H1 (cell line): Measurements from ENCODE around the gene TIMM21. TPM values are rescaled to one million over a fixed set of nuclear protein-coding genes. Genes with fewer than 3 reads are reported as not detected.

Source experiments
- CTCF ChIA-PET: fragments of 300-600 bp; sonication (Branson Sonifier 250); formaldehyde crosslinking; loops from one replicate; lab custom pipeline; 2021; ENCODE audit not compliant: partially characterized antibody; lab: Charles Lee
- POLR2A ChIA-PET: fragments of 300-600 bp; sonication (Branson Sonifier 250); formaldehyde crosslinking; loops from one replicate; lab custom pipeline; 2021; ENCODE audit warnings: inconsistent platforms; ENCODE audit not compliant: partially characterized antibody; lab: Charles Lee
- DNase-seq, 2 experiments: peaks; one replicate each; pipeline versions ENCODE4 v3.0.0 to v3.0.0-alpha.2; 2010 to 2022; ENCODE audit warnings: low spot score in 2 of 2, low read depth in 1 of 2, mixed read lengths in 1 of 2
- FAIRE-seq: peaks from 2 replicates; lab custom pipeline; 2011; peaks lifted over from hg19 to GRCh38; lab: Jason Lieb, UNC
- H2AFZ ChIP-seq: 2 replicates; pipeline ENCODE4 v1.8.1; 2012; ENCODE audit warnings: low read length, inconsistent platforms
- H2AK5ac ChIP-seq: 2 replicates; pipeline ENCODE4 v1.6.1; 2013; ENCODE audit warnings: low read depth, low read length
- H2BK120ac ChIP-seq: replicated peaks from 2 replicates; pipeline ENCODE3; 2013; ENCODE audit warnings: low read depth, low read length, inconsistent platforms
- H2BK12ac ChIP-seq: 2 replicates; pipeline ENCODE4 v1.6.1; 2013; ENCODE audit warnings: low read depth, low read length
- H2BK15ac ChIP-seq: 2 replicates; pipeline ENCODE4 v1.6.1; 2013; ENCODE audit warnings: low read length
- H2BK20ac ChIP-seq: 2 replicates; pipeline ENCODE4 v1.6.1; 2013; ENCODE audit warnings: low read length
- H2BK5ac ChIP-seq: 2 replicates; pipeline ENCODE4 v1.6.1; 2013; ENCODE audit warnings: low read depth, low read length
- H3K14ac ChIP-seq: 2 replicates; pipeline ENCODE4 v1.6.1; 2013; ENCODE audit warnings: inconsistent platforms; ENCODE audit not compliant: insufficient read length
- H3K18ac ChIP-seq: 2 replicates; pipeline ENCODE4 v1.6.1; 2013; ENCODE audit warnings: low read length; ENCODE audit errors: extremely low read depth
- H3K23ac ChIP-seq: 2 replicates; pipeline ENCODE4 v1.6.1; 2013; ENCODE audit warnings: inconsistent platforms; ENCODE audit not compliant: insufficient read length
- H3K23me2 ChIP-seq: 2 replicates; pipeline ENCODE4 v1.6.1; 2013; ENCODE audit warnings: low read depth, low read length
- H3K27ac ChIP-seq: 2 replicates; pipeline ENCODE4 v1.6.1; 2011; ENCODE audit warnings: low read depth, low read length, inconsistent platforms
- H3K27me3 ChIP-seq, 4 experiments: replicated peaks in 1 of 4; 1 replicate in 1 of 4; 2 replicates in 3 of 4; pipeline versions ENCODE4 v1.6.1 to v1.8.1; 2011 to 2013; ENCODE audit warnings: low read length in 3 of 4, mild to moderate bottlenecking in 3 of 4, inconsistent platforms in 2 of 4, mixed read lengths in 2 of 4, moderate library complexity in 1 of 4; ENCODE audit not compliant: control insufficient read depth in 3 of 4, insufficient read depth in 3 of 4; ENCODE audit errors: extremely low read depth in 1 of 4
- H3K36me3 ChIP-seq, 4 experiments: 2 replicates each; pipeline versions ENCODE4 v1.6.1 to v1.8.1; 2011 to 2013; ENCODE audit warnings: mild to moderate bottlenecking in 4 of 4, low read length in 3 of 4, moderate library complexity in 2 of 4, control low read depth in 1 of 4, inconsistent platforms in 1 of 4; ENCODE audit not compliant: insufficient read depth in 4 of 4, control insufficient read depth in 2 of 4
- H3K4ac ChIP-seq: replicated peaks from 2 replicates; pipeline ENCODE3; 2013; ENCODE audit warnings: low read length, low read depth, mixed read lengths, inconsistent platforms; ENCODE audit not compliant: insufficient read length
- H3K4me1 ChIP-seq, 4 experiments: replicated peaks in 1 of 4; 1 replicate in 1 of 4; 2 replicates in 3 of 4; pipeline versions ENCODE4 v1.6.1 to v1.8.1; 2011 to 2013; ENCODE audit warnings: low read length in 3 of 4, inconsistent platforms in 2 of 4, mixed read lengths in 1 of 4; ENCODE audit not compliant: insufficient read depth in 4 of 4, control insufficient read depth in 3 of 4
- H3K4me2 ChIP-seq, 2 experiments: 2 replicates each; pipeline versions ENCODE4 v1.6.1 to v1.8.1; 2011 to 2013; ENCODE audit warnings: low read depth in 2 of 2, low read length in 2 of 2, control low read depth in 1 of 2, inconsistent platforms in 1 of 2, mild to moderate bottlenecking in 1 of 2; ENCODE audit not compliant: insufficient read depth in 1 of 2
- H3K4me3 ChIP-seq, 4 experiments: fragments of 200-600, 300-600 bp in 1 of 4; sonication (generic), shearing (Covaris generic), sonication (Bioruptor Twin) in 1 of 4; 2 replicates each; pipeline versions ENCODE4 v1.5.1 to v1.8.1; 2011 to 2016; ENCODE audit warnings: low read length in 4 of 4, low read depth in 3 of 4, control low read depth in 2 of 4, inconsistent platforms in 2 of 4, mild to moderate bottlenecking in 2 of 4, mixed read lengths in 1 of 4, moderate library complexity in 1 of 4; ENCODE audit not compliant: insufficient read depth in 2 of 4; ENCODE audit errors: extremely low read depth in 1 of 4
- H3K56ac ChIP-seq: replicated peaks from 2 replicates; pipeline ENCODE3; 2013; ENCODE audit warnings: low read depth, mild to moderate bottlenecking, mixed read lengths, low read length, inconsistent platforms; ENCODE audit not compliant: insufficient read length
- H3K79me1 ChIP-seq: 2 replicates; pipeline ENCODE4 v1.6.1; 2013; ENCODE audit warnings: low read depth, low read length, control low read depth
- H3K79me2 ChIP-seq, 2 experiments: 2 replicates each; pipeline versions ENCODE4 v1.6.1 to v1.8.1; 2012 to 2013; ENCODE audit warnings: low read length in 2 of 2, mild to moderate bottlenecking in 2 of 2, inconsistent platforms in 1 of 2; ENCODE audit not compliant: insufficient read depth in 2 of 2, control insufficient read depth in 1 of 2
- H3K9ac ChIP-seq, 4 experiments: replicated peaks in 1 of 4; 1 replicate in 1 of 4; 2 replicates in 3 of 4; pipeline versions ENCODE4 v1.6.1 to v1.8.1; 2011 to 2013; ENCODE audit warnings: low read depth in 3 of 4, low read length in 3 of 4, control low read depth in 2 of 4, mild to moderate bottlenecking in 2 of 4, moderate library complexity in 2 of 4, inconsistent platforms in 1 of 4; ENCODE audit errors: extremely low read depth in 1 of 4
- H3K9me3 ChIP-seq, 2 experiments: 2 replicates each; pipeline versions ENCODE4 v1.6.1 to v1.8.1; 2012 to 2013; ENCODE audit warnings: mild to moderate bottlenecking in 2 of 2, moderate library complexity in 2 of 2, control low read depth in 1 of 2, inconsistent platforms in 1 of 2, low read depth in 1 of 2, low read length in 1 of 2, mixed read lengths in 1 of 2; ENCODE audit not compliant: insufficient read depth in 2 of 2
- H4K20me1 ChIP-seq, 2 experiments: replicated peaks in 1 of 2; 2 replicates each; pipeline versions ENCODE3 to v1.8.1; 2011 to 2013; ENCODE audit warnings: inconsistent platforms in 2 of 2, low read length in 2 of 2, mild to moderate bottlenecking in 1 of 2; ENCODE audit not compliant: insufficient read depth in 2 of 2, control insufficient read depth in 1 of 2
- H4K5ac ChIP-seq: 2 replicates; pipeline ENCODE4 v1.6.1; 2013; ENCODE audit warnings: low read length, low read depth, mixed read lengths, inconsistent platforms; ENCODE audit not compliant: insufficient read length
- H4K8ac ChIP-seq: 2 replicates; pipeline ENCODE4 v1.8.0; 2013; ENCODE audit warnings: mild to moderate bottlenecking, moderate library complexity, low read length, inconsistent platforms; ENCODE audit not compliant: insufficient read depth; ENCODE audit errors: extremely low read depth
- H4K91ac ChIP-seq: replicated peaks from 2 replicates; pipeline ENCODE3; 2013; ENCODE audit warnings: low read length, mixed read lengths, inconsistent platforms; ENCODE audit not compliant: insufficient read length
- CEBPB ChIP-seq: IDR thresholded peaks from 2 replicates; pipeline ENCODE4 v1.6.1; 2012; ENCODE audit warnings: low read depth, low read length
- EP300 ChIP-seq, 2 experiments: IDR thresholded peaks; 1 replicate in 1 of 2; 2 replicates in 1 of 2; pipeline ENCODE4 v1.6.1; 2011 to 2012; ENCODE audit warnings: low read depth in 2 of 2, low read length in 2 of 2, mild to moderate bottlenecking in 2 of 2, borderline replicate concordance in 1 of 2, inconsistent platforms in 1 of 2, moderate library complexity in 1 of 2
- NANOG ChIP-seq: IDR thresholded peaks from 2 replicates; pipeline ENCODE4 v1.6.1; 2011; ENCODE audit warnings: low read length, low read depth, mild to moderate bottlenecking, inconsistent platforms; ENCODE audit not compliant: insufficient read depth, poor library complexity, severe bottlenecking
- PHF8 ChIP-seq: fragments of 200-600 bp; sonication (generic); conservative IDR thresholded peaks from 2 replicates; pipeline ENCODE4 v1.7.1; 2012; ENCODE audit warnings: low read depth, mild to moderate bottlenecking, inconsistent platforms, low read length, moderate library complexity
- SIRT6 ChIP-seq: IDR thresholded peaks from one replicate; pipeline ENCODE4 v1.7.1; 2012; ENCODE audit warnings: low read length, inconsistent platforms
- TAF7 ChIP-seq: optimal IDR thresholded peaks from 2 replicates; pipeline ENCODE3; 2011; ENCODE audit warnings: low read depth, mild to moderate bottlenecking, inconsistent platforms, low read length, moderate library complexity, borderline replicate concordance
- WGBS, 2 experiments: shearing (Covaris generic) in 1 of 2; methylation state at CpG; one replicate each; pipeline versions ENCODE4 v1.1.6 to v1.1.7; 2013 to 2015; ENCODE audit warnings: low lambda C conversion rate in 2 of 2, mixed read lengths in 2 of 2, inconsistent platforms in 1 of 2, low coverage in 1 of 2, missing lambda C conversion rate in 1 of 2; ENCODE audit not compliant: insufficient replicate concordance in 2 of 2, insufficient coverage in 1 of 2, insufficient read length in 1 of 2; ENCODE audit errors: extremely low coverage in 1 of 2, missing lambda C conversion rate in 1 of 2; 5-methylcytosine and 5-hydroxymethylcytosine counted together
- long read RNA-seq, 2 experiments: library from RNA in 1 of 2; library from capped mRNA in 1 of 2; stranded (forward); transcript quantifications; one replicate each; pipeline ENCODE4 v2.0.0, GENCODE V29; 2021; ENCODE audit warnings: inconsistent platforms in 1 of 2
- polyA minus RNA-seq, 3 experiments: library from RNA; depleted of rRNA, polyadenylated mRNA; stranded (reverse); fragments of >200 nt; gene quantifications; 1 replicate in 2 of 3; 2 replicates in 1 of 3; pipeline ENCODE4 v1.2.3, GENCODE V29; 2011
- polyA plus RNA-seq, 7 experiments: library from polyadenylated mRNA; depleted of rRNA in 3 of 7; stranded (reverse) in 5 of 7; unstranded in 2 of 7; fragments of >200 nt in 5 of 7; fragments of 200-250 nt in 2 of 7; gene quantifications; 1 replicate in 5 of 7; 2 replicates in 1 of 7; 4 replicates in 1 of 7; pipeline versions ENCODE4 v1.2.1 to v1.2.3, GENCODE V29; 2011 to 2013; ENCODE audit warnings: missing spikeins in 2 of 7, mixed read lengths in 2 of 7
- total RNA-seq: library from RNA; stranded (reverse); fragmentation: NEBNext Ultra II Directional; extraction: Animal tissue kit (Norgen Biotek cat#: 25700); gene quantifications from 2 replicates; pipeline ENCODE4 v1.2.1, GENCODE V29; 2021

The TIMM21 gene, protein sequence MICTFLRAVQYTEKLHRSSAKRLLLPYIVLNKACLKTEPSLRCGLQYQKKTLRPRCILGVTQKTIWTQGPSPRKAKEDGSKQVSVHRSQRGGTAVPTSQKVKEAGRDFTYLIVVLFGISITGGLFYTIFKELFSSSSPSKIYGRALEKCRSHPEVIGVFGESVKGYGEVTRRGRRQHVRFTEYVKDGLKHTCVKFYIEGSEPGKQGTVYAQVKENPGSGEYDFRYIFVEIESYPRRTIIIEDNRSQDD
- total RNA-seq: 43.8 and 46.3 TPM in 2 replicates
- 17.6 and 27.9 TPM in 2 replicates for polyA plus RNA-seq (2011; rRNA removed)
- polyA plus RNA-seq (2011; cell fraction: cytosol; rRNA removed): 41.9 TPM
- 21.7 TPM for polyA plus RNA-seq (2011; cell fraction: nucleus; rRNA removed)
- polyA plus RNA-seq (2012, experiment 1 of 2): 45.8 to 82.6 TPM (median 47.0 TPM) in 4 replicates
- 3.5 TPM for polyA plus RNA-seq (2012, experiment 2 of 2)
- 33.2 TPM for polyA plus RNA-seq (2013, experiment 1 of 2)
- 34.8 TPM for polyA plus RNA-seq (2013, experiment 2 of 2)
- polyA minus RNA-seq (2011; rRNA and poly(A)+ RNA removed): 30.6 and 37.6 TPM in 2 replicates
- polyA minus RNA-seq (2011; cell fraction: cytosol; rRNA and poly(A)+ RNA removed): 16.1 TPM
- polyA minus RNA-seq (2011; cell fraction: nucleus; rRNA and poly(A)+ RNA removed): 14.3 TPM
- long read RNA-seq, experiment 1, transcript TIMM21-201 (6 exons, 3,095 nt): major isoform, 17 of 29 reads
- long read RNA-seq, experiment 1, partial matches to known transcripts: 6 of 29 reads
- long read RNA-seq, experiment 1, other reads (novel, unspliced or antisense): 4 of 29 reads
- long read RNA-seq, experiment 2, transcript TIMM21-201 (6 exons, 3,095 nt): major isoform, 87 of 112 reads
- long read RNA-seq, experiment 2, partial matches to known transcripts: 14 of 112 reads
- long read RNA-seq, experiment 2, other reads (novel, unspliced or antisense): 10 of 112 reads

DNA sequence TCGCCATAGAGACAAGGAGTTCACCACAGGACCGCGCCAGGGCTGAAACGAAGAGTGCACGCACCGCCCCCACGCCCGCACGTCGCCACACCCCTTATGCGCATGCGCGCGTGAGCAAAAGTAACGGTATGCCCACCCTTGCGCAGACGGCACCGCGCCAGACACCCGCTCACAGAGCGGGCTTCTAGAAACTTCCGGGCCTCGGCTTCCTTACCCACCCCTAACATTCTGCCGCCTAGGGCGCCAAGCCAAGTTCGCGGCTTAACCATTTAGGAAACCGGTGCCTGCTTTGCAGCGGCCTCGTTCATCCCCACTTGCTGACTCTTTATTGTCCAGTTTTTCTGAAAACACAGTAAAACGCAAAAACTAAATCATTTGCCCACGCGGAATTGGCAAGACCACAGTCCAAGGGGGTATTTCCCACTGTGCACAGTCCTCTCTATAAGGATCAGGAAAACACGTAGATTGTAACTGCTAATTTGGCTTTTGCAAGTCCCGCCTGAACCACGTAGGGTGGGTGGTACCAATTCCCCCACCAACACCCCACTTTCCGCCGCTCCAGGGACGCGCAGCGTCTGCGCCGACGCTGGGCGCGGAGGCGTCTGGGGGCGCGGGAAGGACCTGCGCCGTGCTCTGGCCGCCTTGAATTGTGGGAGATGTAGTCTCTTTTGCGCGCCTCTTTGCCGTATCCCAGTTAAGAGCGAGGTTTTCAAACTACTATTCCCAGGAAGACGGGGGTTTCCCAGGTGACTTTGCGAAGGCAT, at the start of gene TIMM21, which contains the start of gene FBXO15:
Gene TIMM21 (plus strand): TSS at position 745 of the 764 bp plus-strand sequence. CDS start 286 bp downstream, outside the sequence.
Gene FBXO15 (minus strand): TSS at position 56 of the 764 bp plus-strand sequence. CDS start 49 bp downstream, at position 7.
- Histone ChIP-seq H3K18ac (peak within 1 kb of the TSS; percentile 91), H2BK5ac (peak within 1 kb of the TSS; percentile 4; the same call in 1 of the 2 replicates), H2BK120ac (peak within 1 kb of the TSS; percentile 29), H2BK12ac (no peak within 1 kb of the TSS; the same call in 1 of the 2 replicates), H3K79me1 (peaks cover 13% of the 10 kb centered on the region), H3K9ac (peak within 1 kb of the TSS; percentile 74 to 96 (median 78)), H3K36me3 (peaks cover 0 to 5% (median 2%) of the 10 kb centered on the region in 4 experiments; a peak in 2 of 8 replicates), H4K91ac (peak within 1 kb of the TSS; percentile 7), H3K79me2 (peaks cover 14 to 45% of the 10 kb centered on the region in 2 experiments), H2AFZ (peak within 1 kb of the TSS; percentile 99), H4K20me1 (peaks cover 2 to 4% of the 10 kb centered on the region in 2 experiments), H3K23me2 (peaks cover 11% of the 10 kb centered on the region; the same call in 1 of the 2 replicates), H3K9me3 (no peaks in the 10 kb centered on the region), H3K4me2 (peak within 1 kb of the TSS; percentile 82 to 85), H2BK20ac (no peak within 1 kb of the TSS), H3K23ac (no peak within 1 kb of the TSS), H4K5ac (peak within 1 kb of the TSS; percentile 80), H3K27ac (peak within 1 kb of the TSS; percentile 26), H3K4ac (peak within 1 kb of the TSS; percentile 82), H2BK15ac (no peak within 1 kb of the TSS), H4K8ac (peak within 1 kb of the TSS; percentile 31; the same call in 1 of the 2 replicates), H3K4me1 (peaks cover 0 to 6% (median 1%) of the 10 kb centered on the region in 4 experiments; a peak in 4 of 7 replicates), H3K27me3 (no peaks in the 10 kb centered on the region; a peak in 2 of 7 replicates), H3K14ac (peak within 1 kb of the TSS; percentile 7), H3K4me3 (peak within 1 kb of the TSS; percentile 77 to 100 (median 88)), H2AK5ac (no peak within 1 kb of the TSS), H3K56ac (peak within 1 kb of the TSS; percentile 79)
- CTCF ChIA-PET: no interaction called here
- WGBS, 2 experiments: 1% methylated on average over 58 of the region's 58 CpGs; no CpG with 5 or more reads in 1 of the 2 experiments
- FAIRE-seq (peak; percentile 84), DNase-seq (peak; percentile 78 to 91)
- POLR2A ChIA-PET: no interaction called here
- TF ChIP-seq CEBPB (no peak), TAF7 (no peak), SIRT6 (no peak), EP300 (IDR thresholded peaks at IDR 0.05; ENCODE audit: borderline replicate concordance in 1 of 2, low read depth in 2 of 2, low read length in 2 of 2) (peak in 1 of 2 experiments; percentile 2; a peak in 1 of 3 replicates), NANOG (no peak), PHF8 (peak; percentile 33; the same call in 1 of the 2 replicates)
